NCI-H69 (cell line): ENCODE data around the gene BACE2.
"Not testable (repeated sequence)": the region's sequence is repeated elsewhere in the genome, so short reads cannot be mapped to it uniquely, and the experiment has no call there.

Experiments used
- DNase-seq: peaks from one replicate; lab custom pipeline; 2025; lab: John Stamatoyannopoulos, UW

BACE2 gene

DNA sequence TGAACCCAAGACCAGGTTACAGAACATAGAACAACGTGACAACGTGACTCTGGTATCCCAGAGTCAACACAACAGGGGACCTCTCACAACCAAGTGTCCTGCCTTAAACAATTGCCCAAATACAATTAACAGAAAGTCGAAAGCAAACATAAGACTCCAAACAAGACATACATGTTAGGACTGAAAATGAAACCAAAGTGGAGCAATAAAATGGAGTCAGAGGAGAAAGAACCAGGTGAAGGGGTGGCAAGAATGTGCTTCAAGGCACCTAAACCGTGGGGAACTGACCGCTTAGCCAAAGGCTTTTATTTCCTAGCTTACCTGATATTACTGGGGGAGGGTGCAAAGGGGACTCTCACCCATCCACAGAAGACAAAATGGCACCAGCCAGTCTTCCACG, 17.8 kb downstream of the BACE2 start:
- DNase-seq: no peak

DNA sequence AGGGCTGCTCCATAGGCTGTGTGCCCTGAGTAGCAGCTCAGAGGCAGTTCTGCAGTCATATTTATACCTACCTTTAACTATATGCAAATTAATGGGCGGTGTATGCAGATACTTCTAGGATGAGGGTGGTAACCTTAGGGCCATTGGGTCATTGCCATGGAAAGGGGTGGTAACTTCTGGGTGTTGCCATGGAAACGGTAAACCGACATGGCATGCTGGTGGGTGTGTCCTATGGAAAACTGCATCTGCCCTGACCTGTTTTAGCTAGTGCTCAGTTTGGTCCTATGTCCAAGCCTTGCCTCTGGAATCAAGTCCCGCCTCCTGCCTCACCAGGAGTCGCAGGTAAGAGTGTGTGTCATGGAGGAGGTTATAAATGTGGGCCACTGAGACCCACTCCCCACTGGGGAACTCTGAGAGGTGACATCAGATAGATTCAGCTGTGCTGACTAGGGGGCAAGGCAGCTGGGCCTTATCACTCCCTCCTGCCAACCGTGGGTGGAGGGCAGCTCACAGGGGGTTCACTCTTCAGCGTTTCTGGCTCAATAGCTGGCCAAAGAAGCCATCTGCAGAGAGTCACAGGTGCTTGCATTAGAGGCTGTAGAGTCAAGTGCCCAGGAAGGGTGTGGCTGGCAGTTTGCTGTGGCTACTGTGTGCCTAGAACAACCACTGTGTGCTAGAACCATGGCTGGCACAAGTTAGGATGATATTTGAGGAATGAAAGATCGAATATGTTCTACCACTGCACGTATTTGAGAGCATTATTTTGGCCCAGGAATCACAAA, 19.0 kb downstream of the BACE2 start:
- DNase-seq: no peak

DNA sequence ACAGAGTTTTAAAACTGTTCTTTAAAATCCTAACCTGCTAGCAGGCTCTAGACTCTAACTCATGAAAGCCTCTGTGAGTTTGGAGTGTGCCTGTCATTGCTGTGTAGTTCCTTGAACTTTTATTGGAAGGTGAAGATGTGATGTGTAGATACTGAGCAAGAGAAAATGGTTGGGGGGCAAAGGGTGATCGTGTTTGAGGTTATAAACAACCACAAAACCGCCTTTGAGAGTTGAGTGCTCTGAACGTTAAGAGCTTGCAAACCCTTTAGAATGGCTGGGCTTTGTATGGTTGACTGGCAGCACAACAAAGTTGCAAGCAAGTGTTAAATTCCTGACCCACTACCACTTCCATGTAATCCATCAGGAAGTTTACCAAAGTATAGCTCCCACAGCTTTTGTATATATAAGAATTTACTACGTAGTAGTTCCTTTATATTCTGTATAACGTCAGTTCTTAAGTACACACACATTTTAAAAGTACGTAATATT, 19.6 kb downstream of the BACE2 start:
- no peak for DNase-seq

DNA sequence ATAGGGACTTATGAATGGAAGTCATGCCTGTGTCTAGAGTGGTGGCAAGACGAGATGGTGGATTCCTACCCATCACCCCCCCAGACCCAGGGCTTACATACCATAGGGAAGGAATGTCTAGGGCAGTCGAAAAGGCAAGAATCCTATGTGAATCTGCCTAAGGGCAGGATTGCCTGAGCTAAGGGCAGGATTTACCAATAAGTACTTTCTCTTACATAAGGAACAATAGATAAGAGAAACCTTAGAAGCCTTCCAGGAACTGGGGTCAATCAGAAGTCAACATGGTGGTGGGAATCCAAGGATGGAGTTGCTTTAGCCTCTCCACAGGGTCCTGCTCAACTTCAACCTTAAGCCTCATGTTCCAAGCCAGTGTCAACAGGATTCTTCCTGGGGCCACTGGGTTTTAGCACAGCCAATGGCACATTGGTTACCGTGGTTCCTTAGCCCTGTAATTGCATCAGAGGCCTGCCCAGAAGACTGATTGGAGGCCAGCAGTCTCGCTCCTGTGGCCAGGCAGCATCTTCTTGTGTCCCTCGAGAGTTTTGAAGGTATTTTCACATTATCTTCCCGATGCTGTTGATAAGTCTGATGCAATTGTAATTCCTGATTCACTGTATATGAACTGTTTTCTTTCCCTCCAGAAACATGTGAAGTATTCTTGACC, 20.7 kb downstream of the BACE2 start:
- no peak for DNase-seq

- DNase-seq: no peak
Observed at GRCh38 chr21:41189150-41189745, 21.3 kb downstream of the BACE2 start.

GRCh38 chr21:41192552-41192951, 24.6 kb downstream of the BACE2 start:
- not testable (repeated sequence) for DNase-seq

DNA sequence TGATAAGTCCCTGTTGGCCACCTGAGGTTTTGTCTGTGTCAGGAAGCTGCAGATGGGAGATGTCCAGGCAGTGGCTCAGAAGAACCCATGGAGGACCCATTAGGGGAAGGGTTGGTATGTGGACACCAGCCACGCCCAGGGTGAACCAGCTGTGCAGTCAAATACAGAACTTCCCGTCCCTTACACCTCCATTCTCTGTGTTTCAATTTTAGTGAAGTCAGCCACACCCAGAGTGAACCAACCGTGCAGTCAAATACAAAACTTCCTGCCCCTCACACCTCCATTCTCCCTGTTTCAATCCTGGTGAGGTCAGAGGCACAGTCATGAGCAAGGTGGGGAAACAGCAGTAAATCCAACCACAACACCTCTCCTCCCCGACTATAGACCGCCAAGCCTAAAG, 27.4 kb downstream of the BACE2 start:
- DNase-seq: peak; percentile 42

GRCh38 chr21:41196993-41197392, 29.0 kb downstream of the BACE2 start:
- no peak for DNase-seq

DNA sequence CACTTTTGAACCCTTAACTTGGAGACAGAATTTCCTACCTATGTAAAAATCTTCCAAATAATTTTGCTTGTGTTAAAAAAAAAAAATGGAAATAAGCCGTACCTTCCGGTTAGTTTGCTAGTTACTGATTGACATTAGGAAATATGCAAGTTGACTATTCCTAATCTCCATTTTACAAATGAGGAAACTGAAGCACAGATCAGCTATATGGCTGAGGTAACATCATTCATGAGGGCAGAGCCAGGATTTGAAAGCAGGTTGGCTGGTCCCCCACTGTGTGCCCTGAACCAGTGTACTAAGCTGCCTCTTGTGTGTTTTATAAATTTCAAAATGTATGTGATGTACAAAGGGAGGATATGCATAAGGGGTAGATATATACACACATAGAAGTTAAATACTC, 29.6 kb downstream of the BACE2 start:
- DNase-seq: no peak

GRCh38 chr21:41198647-41199046, 30.7 kb downstream of the BACE2 start:
- DNase-seq: not testable (repeated sequence)

DNA sequence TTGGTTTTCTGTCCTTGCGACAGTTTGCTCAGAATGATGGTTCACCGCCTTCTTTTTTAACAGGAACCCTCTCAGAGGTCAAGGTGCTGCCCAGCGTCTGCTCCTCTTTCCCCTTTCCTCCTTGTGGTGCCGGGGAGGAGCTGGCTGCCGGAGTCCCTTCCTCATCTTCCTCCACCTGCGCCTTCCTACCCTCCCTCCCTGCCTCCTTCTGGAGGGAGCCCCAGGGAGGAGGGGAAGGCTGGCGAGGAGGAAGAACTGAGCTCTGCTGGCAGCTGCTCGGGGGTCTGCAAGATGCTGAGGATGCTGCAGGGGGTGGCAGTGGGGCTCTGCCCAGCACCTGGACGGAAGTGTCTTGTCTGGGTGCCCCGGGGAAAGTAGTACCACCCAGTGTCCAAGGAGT, 31.2 kb downstream of the BACE2 start:
- no peak for DNase-seq

GRCh38 chr21:41199588-41199987, 31.6 kb downstream of the BACE2 start:
- no peak for DNase-seq

- no peak for DNase-seq
Observed at GRCh38 chr21:41201385-41201784, 33.4 kb downstream of the BACE2 start.

DNA sequence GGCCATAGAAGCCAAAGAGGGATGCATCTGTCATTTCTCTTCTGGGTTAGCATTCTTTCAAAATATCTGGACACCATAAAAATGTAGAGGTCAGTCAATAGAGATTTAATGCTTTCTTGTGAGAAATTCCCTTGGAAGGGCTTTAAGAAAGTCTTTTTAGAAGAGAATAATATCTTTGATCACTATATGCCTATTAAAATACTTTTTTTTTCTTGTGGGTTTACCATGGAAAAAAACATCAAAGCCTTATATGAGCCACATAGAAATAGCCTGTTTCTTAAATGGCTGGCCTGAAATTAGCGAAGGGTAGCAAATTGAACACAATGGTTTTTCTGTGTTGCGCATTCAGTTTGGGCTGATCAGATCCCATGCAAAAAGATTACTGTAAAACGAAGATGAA, 36.8 kb downstream of the BACE2 start:
- DNase-seq: no peak

- peak; percentile 52 for DNase-seq
Observed at GRCh38 chr21:41207401-41208375, 39.7 kb downstream of the BACE2 start.

GRCh38 chr21:41208376-41208763, 40.4 kb downstream of the BACE2 start:
- no peak for DNase-seq

- no peak for DNase-seq
Observed at GRCh38 chr21:41209016-41209619, 41.2 kb downstream of the BACE2 start.

DNA sequence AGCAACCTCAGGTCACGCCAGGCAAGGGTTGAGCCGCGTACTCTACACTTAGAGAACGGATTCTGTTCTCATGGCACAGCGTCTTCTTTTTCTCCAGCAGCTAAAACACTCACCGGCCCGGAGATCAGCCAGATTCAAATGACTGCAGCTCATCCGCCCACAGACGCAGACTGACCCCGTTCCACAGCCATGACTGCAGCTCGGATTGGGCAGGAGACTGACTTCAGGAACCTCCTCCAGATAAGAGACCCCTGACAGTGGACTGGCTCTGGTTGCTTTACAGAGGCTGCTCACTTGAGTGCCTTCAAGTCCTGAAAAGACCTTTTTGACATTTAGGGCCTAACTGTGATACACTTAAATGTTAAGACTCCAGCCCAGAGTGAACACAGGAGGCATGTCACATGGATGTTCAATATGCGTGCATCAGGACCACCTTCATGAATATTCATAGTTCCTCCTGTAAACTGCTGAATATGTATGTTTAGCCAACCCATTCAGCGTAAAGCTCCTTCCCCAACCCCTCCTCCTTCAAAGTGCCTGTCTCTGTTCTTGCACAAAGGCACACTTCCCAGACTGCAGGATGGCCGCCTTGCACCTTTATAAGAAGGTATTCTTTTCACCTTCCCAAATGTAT, 42.6 kb downstream of the BACE2 start:
- no peak for DNase-seq

DNA sequence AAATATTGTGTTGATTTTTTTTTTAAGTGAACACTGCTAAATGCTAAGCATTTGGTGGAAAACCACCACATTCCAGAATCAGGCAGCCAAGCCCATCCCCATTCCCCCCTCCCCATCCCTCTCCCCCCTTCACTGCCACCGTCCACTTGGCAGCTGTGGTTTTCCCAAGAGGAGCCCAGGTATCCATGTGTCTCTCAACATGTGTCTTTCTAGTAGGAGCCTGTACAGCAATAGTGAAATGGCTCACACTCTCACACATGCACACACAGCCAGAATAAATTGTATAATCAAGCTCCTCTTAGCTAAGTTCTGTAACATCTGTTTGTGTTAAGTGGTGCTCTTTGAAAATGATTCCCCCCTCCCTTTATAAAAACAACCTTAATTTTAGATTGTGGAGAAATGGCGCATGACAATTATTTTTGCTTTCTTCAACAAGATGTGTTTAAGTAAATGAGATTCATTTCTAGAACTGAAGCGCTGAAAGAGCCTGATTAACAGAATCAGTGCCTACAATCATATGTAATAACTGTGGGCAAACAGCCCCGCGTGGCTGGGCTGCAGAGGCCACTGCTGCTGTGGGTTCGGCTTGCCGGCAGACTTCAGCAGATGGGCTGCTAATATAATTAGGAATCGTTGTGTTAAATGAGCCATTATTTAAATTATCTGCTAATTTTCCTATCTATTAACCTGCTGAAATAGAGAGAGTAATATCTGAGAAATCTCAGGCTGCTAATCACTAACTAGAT, 43.3 kb downstream of the BACE2 start:
- DNase-seq: no peak

- DNase-seq: no peak
Observed at GRCh38 chr21:41213021-41213420, 45.1 kb downstream of the BACE2 start.
